ENCODE data around the gene LHFPL6. TPM values are rescaled to one million over a fixed set of nuclear protein-coding genes. Genes with fewer than 3 reads are reported as not detected.

Gene LHFPL6
- total and polyA plus RNA-seq, 10 of the 15 experiments (the other 5 are each of a cell fraction or from before 2014, with no cell fraction given): 0.11 to 4.6 (median 0.41) TPM

- Histone ChIP-seq H3K9me3 (replicated peaks; ENCODE audit: control insufficient read depth, insufficient read depth, low read length) (no peaks in the 10 kb centered on the region), H3K4me3 (no peak overlapping the region), H3K9ac (ENCODE audit: control insufficient read depth, insufficient read depth, low read length) (no peak overlapping the region), H3K27me3 (replicated peaks in 1 of 2; ENCODE audit: control insufficient read depth in 2 of 2, insufficient read depth in 2 of 2, low read length in 1 of 2) (no peaks in the 10 kb centered on the region), H3K4me2 (ENCODE audit: control insufficient read depth, insufficient read depth) (no peak overlapping the region), H2AFZ (ENCODE audit: control insufficient read depth, low read depth, low read length) (no peak overlapping the region), H3K79me2 (ENCODE audit: control insufficient read depth, insufficient read depth, low read length) (no peaks in the 10 kb centered on the region), H4K20me1 (ENCODE audit: control insufficient read depth, insufficient read depth) (0 out of 2 replicates have a peak, but pooled peaks cover 1% of the 10 kb centered on the region), H3K4me1 (ENCODE audit: control insufficient read depth, insufficient read depth, low read length) (no peaks in the 10 kb centered on the region), H3K27ac (ENCODE audit: control insufficient read depth, insufficient read depth) (no peak overlapping the region), H3K36me3 (ENCODE audit: control insufficient read depth in 2 of 2, insufficient read depth in 2 of 2, low read length in 1 of 2) (no peaks in the 10 kb centered on the region)
- no TSS peak for BruUV-seq (replicated peaks)
- no peak for DNase-seq (ENCODE audit: low read depth, low spot score)
- peak; percentile 25; the same call in 1 of the 3 replicates for ATAC-seq
- intact Hi-C loops (cut with micrococcal nuclease; ENCODE audit: unreplicated experiment): no loop called here
- TF ChIP-seq ETV6 (conservative IDR thresholded peaks at IDR 0.05 in 1 of 2, IDR thresholded peaks at IDR 0.05 in 1 of 2; ENCODE audit: borderline replicate concordance in 1 of 2, low read depth in 1 of 2): no peak
- TF ChIP-seq NR2F1 (conservative IDR thresholded peaks at IDR 0.05): no peak
- no peak for TF ChIP-seq KDM1A (IDR thresholded peaks at IDR 0.05; ENCODE audit: borderline replicate concordance)
- TF ChIP-seq TCF3 (IDR thresholded peaks at IDR 0.05; ENCODE audit: borderline replicate concordance, insufficient read depth, low read depth, low read length): no peak
- TF ChIP-seq SUZ12 (IDR thresholded peaks at IDR 0.05; ENCODE audit: unreplicated experiment): no peak
- no peak for TF ChIP-seq NBN (IDR thresholded peaks at IDR 0.05)
- TF ChIP-seq, protein P1, sequence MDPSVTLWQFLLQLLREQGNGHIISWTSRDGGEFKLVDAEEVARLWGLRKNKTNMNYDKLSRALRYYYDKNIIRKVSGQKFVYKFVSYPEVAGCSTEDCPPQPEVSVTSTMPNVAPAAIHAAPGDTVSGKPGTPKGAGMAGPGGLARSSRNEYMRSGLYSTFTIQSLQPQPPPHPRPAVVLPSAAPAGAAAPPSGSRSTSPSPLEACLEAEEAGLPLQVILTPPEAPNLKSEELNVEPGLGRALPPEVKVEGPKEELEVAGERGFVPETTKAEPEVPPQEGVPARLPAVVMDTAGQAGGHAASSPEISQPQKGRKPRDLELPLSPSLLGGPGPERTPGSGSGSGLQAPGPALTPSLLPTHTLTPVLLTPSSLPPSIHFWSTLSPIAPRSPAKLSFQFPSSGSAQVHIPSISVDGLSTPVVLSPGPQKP (IDR thresholded peaks at IDR 0.05; ENCODE audit: low read depth, low read length): no peak
- TF ChIP-seq HDGF (IDR thresholded peaks at IDR 0.05): no peak
- no peak for TF ChIP-seq MAX (IDR thresholded peaks at IDR 0.05; ENCODE audit: low read depth, low read length)
- TF ChIP-seq, protein P2, sequence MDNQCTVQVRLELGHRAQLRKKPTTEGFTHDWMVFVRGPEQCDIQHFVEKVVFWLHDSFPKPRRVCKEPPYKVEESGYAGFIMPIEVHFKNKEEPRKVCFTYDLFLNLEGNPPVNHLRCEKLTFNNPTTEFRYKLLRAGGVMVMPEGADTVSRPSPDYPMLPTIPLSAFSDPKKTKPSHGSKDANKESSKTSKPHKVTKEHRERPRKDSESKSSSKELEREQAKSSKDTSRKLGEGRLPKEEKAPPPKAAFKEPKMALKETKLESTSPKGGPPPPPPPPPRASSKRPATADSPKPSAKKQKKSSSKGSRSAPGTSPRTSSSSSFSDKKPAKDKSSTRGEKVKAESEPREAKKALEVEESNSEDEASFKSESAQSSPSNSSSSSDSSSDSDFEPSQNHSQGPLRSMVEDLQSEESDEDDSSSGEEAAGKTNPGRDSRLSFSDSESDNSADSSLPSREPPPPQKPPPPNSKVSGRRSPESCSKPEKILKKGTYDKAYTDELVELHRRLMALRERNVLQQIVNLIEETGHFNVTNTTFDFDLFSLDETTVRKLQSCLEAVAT (IDR thresholded peaks at IDR 0.05): no peak
- no peak for TF ChIP-seq STAT1 (conservative IDR thresholded peaks at IDR 0.05)
- no peak for TF ChIP-seq ATF2 (IDR thresholded peaks at IDR 0.05; ENCODE audit: low read length)
- no peak for TF ChIP-seq JUND (IDR thresholded peaks at IDR 0.05; ENCODE audit: low read depth, low read length)
- TF ChIP-seq CHD4 (IDR thresholded peaks at IDR 0.05): no peak
- TF ChIP-seq YBX1 (IDR thresholded peaks at IDR 0.05): no peak
- no peak for TF ChIP-seq POLR2AphosphoS5 (IDR thresholded peaks at IDR 0.05; ENCODE audit: low read length)
- TF ChIP-seq, protein P3, sequence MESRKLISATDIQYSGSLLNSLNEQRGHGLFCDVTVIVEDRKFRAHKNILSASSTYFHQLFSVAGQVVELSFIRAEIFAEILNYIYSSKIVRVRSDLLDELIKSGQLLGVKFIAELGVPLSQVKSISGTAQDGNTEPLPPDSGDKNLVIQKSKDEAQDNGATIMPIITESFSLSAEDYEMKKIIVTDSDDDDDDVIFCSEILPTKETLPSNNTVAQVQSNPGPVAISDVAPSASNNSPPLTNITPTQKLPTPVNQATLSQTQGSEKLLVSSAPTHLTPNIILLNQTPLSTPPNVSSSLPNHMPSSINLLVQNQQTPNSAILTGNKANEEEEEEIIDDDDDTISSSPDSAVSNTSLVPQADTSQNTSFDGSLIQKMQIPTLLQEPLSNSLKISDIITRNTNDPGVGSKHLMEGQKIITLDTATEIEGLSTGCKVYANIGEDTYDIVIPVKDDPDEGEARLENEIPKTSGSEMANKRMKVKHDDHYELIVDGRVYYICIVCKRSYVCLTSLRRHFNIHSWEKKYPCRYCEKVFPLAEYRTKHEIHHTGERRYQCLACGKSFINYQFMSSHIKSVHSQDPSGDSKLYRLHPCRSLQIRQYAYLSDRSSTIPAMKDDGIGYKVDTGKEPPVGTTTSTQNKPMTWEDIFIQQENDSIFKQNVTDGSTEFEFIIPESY (IDR thresholded peaks at IDR 0.05): no peak
- no peak for TF ChIP-seq CHD2 (IDR thresholded peaks at IDR 0.05; ENCODE audit: borderline replicate concordance, low read depth, low read length)
- ChIA-PET SMC1A (ENCODE audit: uncharacterized antibody, unreplicated experiment) (interaction anchor here (0.8 to 1.9 kb wide), 18 partner anchors 9 to 306 kb away, joined by 3 to 10 read pairs (median 4); no protein-coding TSS in a partner anchor), POLR2A (interaction anchor here (0.7 to 1.0 kb wide), 2 partner anchors 9 to 49 kb away, joined by 3 read pairs; no protein-coding TSS in a partner anchor), CTCF (interaction anchor here (0.8 to 1.8 kb wide), 6 partner anchors 32 to 177 kb away, joined by 3 to 5 read pairs (median 4); no protein-coding TSS in a partner anchor), RAD21 (ENCODE audit: unreplicated experiment) (interaction anchor here (1.0 to 2.1 kb wide), 5 partner anchors 32 to 176 kb away, joined by 3 to 7 read pairs (median 4); no protein-coding TSS in a partner anchor)
- 44% methylated on average over 1 of the region's 1 CpG for WGBS (ENCODE audit: insufficient coverage, insufficient replicate concordance, low lambda C conversion rate, missing lambda C conversion rate)
- in situ Hi-C loops (cut with MboI): no loop called here
- FAIRE-seq: peak; percentile 68
Observed at GRCh38 chr13:39451301-39451700, 151.7 kb downstream of the LHFPL6 start.
